GM12892 (cell line): Measurements from ENCODE around the gene LAGE3.

Experiments
- POLR2A ChIP-seq: IDR thresholded peaks from 2 replicates; pipeline ENCODE4 v1.6.1; 2011; ENCODE audit warnings: low read depth, low read length, control low read depth
- POLR2AphosphoS5 ChIP-seq: IDR thresholded peaks from 2 replicates; pipeline ENCODE4 v1.6.1; 2011; ENCODE audit warnings: low read depth, low read length, control low read depth
- TAF1 ChIP-seq: IDR thresholded peaks from 2 replicates; pipeline ENCODE4 v1.6.1; 2011; ENCODE audit warnings: low read depth, mild to moderate bottlenecking, control low read depth, low read length, borderline replicate concordance

DNA sequence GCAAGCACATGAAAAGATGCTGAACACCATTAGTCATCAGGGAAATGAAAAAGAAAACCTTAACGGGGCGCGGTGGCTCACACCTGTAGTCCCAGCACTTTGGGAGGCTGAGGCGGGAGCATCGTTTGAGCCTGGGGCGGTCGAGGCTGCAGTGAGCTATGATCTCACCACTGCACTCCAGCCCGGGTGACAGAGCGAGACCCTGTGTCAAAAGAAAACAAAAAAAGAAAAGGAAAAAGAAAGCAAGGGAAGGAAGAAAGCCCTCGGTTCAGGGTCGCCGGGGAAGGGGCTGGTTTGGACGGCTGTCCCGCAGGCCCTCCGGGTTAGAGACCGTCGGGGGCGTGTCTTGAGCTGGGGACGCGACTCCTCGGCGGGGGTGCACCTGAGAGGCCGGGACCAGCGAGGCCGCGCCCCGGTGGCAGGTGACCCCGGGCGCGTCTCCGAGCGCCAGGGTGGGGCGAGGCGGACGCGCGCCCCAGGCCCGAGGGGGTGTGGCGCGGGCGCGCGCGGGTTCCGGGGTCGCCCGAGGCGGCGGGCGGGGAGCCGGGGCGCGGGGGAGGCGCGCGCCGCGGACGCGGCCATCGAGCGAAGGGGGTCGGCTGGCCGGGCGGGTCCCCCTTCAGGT is 21.5 kb downstream of the LAGE3 start:
- TF ChIP-seq POLR2A (no peak), POLR2AphosphoS5 (no peak), TAF1 (no peak)
